Hypothalamus (tissue), 51 donors: ENCODE data around the gene PARVA.

Experiments used
- DNase-seq, 51 donors: peaks; one replicate each; lab custom pipeline; 2025; lab: John Stamatoyannopoulos, UW

Gene PARVA

GRCh38 chr11:12455938-12456337, 78.6 kb downstream of the PARVA start:
- DNase-seq: no peak

GRCh38 chr11:12456651-12457579, 79.5 kb downstream of the PARVA start:
- no peak for DNase-seq

GRCh38 chr11:12458042-12458441, 80.7 kb downstream of the PARVA start:
- no peak for DNase-seq

GRCh38 chr11:12459374-12459773, 82.0 kb downstream of the PARVA start:
- DNase-seq: no peak

- DNase-seq: no peak
These were observed 82.6 kb downstream of the PARVA start for GRCh38 chr11:12459865-12460444.

- DNase-seq: no peak
These were observed 83.1 kb downstream of the PARVA start for GRCh38 chr11:12460466-12460865.

GRCh38 chr11:12461516-12461915, 84.1 kb downstream of the PARVA start:
- no peak for DNase-seq

GRCh38 chr11:12464303-12464702, 86.9 kb downstream of the PARVA start:
- no peak for DNase-seq

GRCh38 chr11:12465332-12465731, 88.0 kb downstream of the PARVA start:
- no peak for DNase-seq

GRCh38 chr11:12467610-12468009, 90.2 kb downstream of the PARVA start:
- DNase-seq: no peak

- no peak for DNase-seq
These were observed 92.1 kb downstream of the PARVA start for GRCh38 chr11:12469451-12469850.

GRCh38 chr11:12470236-12470635, 92.9 kb downstream of the PARVA start:
- DNase-seq: no peak

- DNase-seq: no peak
These were observed 95.1 kb downstream of the PARVA start for GRCh38 chr11:12472401-12473005.

- no peak for DNase-seq
These were observed 96.0 kb downstream of the PARVA start for GRCh38 chr11:12473381-12473780.

- DNase-seq: no peak
These were observed 97.5 kb downstream of the PARVA start for GRCh38 chr11:12474871-12475270.

GRCh38 chr11:12478743-12479142, 101.4 kb downstream of the PARVA start:
- DNase-seq: no peak

GRCh38 chr11:12480401-12480800, 103.0 kb downstream of the PARVA start:
- no peak for DNase-seq

GRCh38 chr11:12482839-12483238, 105.5 kb downstream of the PARVA start:
- DNase-seq: no peak

- DNase-seq: no peak
These were observed 106.2 kb downstream of the PARVA start for GRCh38 chr11:12483604-12484003.

GRCh38 chr11:12485328-12485727, 108.0 kb downstream of the PARVA start:
- DNase-seq: no peak

GRCh38 chr11:12489246-12489772, 111.9 kb downstream of the PARVA start:
- no peak for DNase-seq

GRCh38 chr11:12494699-12495098, 117.3 kb downstream of the PARVA start:
- no peak for DNase-seq
